H1 (cell line): Measurements from ENCODE around the gene CCDC33.

ENCODE experiments used
- EZH2 ChIP-seq: fragments of 200-600 bp; sonication (generic); IDR thresholded peaks from 2 replicates; pipeline ENCODE4 v1.7.1; 2012; ENCODE audit warnings: low read depth, mild to moderate bottlenecking, moderate library complexity, low read length, inconsistent platforms; ENCODE audit not compliant: severe bottlenecking
- POLR2A ChIP-seq, 2 experiments: IDR thresholded peaks; 1 replicate in 1 of 2; 2 replicates in 1 of 2; pipeline ENCODE4 v1.6.1; 2011; ENCODE audit warnings: low read depth in 2 of 2, low read length in 2 of 2, mild to moderate bottlenecking in 2 of 2; ENCODE audit errors: control extremely low read depth in 1 of 2
- POLR2AphosphoS5 ChIP-seq: IDR thresholded peaks from 2 replicates; pipeline ENCODE4 v1.6.1; 2011; ENCODE audit warnings: low read depth, low read length
- RXRA ChIP-seq: IDR thresholded peaks from 2 replicates; pipeline ENCODE4 v1.6.1; 2011; ENCODE audit warnings: low read depth, mild to moderate bottlenecking, low read length, moderate library complexity; ENCODE audit not compliant: insufficient read depth
- TAF1 ChIP-seq: IDR thresholded peaks from 2 replicates; pipeline ENCODE4 v1.6.1; 2011; ENCODE audit warnings: mild to moderate bottlenecking, low read depth, low read length
- TF ChIP-seq, protein P1 (sequence below): IDR thresholded peaks from 2 replicates; pipeline ENCODE4 v1.6.1; 2012; ENCODE audit warnings: inconsistent platforms
- TF ChIP-seq, protein P2 (sequence below), 3 experiments: IDR thresholded peaks; 1 replicate in 2 of 3; 2 replicates in 1 of 3; pipeline versions ENCODE4 v1.5.1 to v1.6.1; 2011; ENCODE audit warnings: low read length in 3 of 3, mild to moderate bottlenecking in 3 of 3, inconsistent platforms in 2 of 3, low read depth in 1 of 3, moderate library complexity in 1 of 3; ENCODE audit not compliant: insufficient read depth in 1 of 3; ENCODE audit errors: control extremely low read depth in 1 of 3

DNA sequence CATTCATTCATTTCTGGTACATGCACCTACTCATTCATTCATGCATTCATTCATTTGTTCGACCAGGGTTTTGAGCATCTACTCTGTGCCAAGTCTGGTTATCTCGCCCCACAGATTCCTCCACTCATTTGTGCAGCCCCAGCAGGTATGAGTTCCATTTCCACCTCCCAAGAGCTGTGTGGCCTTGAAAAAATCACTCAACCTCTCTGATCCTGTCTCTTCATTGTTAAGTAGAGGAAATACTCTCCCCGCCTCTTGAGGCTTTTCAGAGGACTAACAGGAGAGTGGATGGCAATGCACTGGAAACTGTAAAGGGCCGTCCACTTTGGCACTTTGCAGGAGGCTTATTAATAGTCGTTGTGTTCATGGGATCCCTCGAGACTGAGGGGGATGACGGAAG lies 69.6 kb downstream of the CCDC33 start:
- TF ChIP-seq, protein P1, sequence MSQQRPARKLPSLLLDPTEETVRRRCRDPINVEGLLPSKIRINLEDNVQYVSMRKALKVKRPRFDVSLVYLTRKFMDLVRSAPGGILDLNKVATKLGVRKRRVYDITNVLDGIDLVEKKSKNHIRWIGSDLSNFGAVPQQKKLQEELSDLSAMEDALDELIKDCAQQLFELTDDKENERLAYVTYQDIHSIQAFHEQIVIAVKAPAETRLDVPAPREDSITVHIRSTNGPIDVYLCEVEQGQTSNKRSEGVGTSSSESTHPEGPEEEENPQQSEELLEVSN: no peak
- TF ChIP-seq EZH2 (no peak), POLR2AphosphoS5 (no peak), TAF1 (no peak), POLR2A (IDR thresholded peaks at IDR 0.05; ENCODE audit: control extremely low read depth in 1 of 2, low read depth in 2 of 2, low read length in 2 of 2) (no peak), RXRA (no peak)
- TF ChIP-seq, protein P2, sequence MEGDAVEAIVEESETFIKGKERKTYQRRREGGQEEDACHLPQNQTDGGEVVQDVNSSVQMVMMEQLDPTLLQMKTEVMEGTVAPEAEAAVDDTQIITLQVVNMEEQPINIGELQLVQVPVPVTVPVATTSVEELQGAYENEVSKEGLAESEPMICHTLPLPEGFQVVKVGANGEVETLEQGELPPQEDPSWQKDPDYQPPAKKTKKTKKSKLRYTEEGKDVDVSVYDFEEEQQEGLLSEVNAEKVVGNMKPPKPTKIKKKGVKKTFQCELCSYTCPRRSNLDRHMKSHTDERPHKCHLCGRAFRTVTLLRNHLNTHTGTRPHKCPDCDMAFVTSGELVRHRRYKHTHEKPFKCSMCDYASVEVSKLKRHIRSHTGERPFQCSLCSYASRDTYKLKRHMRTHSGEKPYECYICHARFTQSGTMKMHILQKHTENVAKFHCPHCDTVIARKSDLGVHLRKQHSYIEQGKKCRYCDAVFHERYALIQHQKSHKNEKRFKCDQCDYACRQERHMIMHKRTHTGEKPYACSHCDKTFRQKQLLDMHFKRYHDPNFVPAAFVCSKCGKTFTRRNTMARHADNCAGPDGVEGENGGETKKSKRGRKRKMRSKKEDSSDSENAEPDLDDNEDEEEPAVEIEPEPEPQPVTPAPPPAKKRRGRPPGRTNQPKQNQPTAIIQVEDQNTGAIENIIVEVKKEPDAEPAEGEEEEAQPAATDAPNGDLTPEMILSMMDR (IDR thresholded peaks at IDR 0.05; ENCODE audit: control extremely low read depth in 1 of 3, insufficient read depth in 1 of 3, low read depth in 1 of 3, low read length in 3 of 3): no peak
